ENCODE data around the gene HKDC1.
"Not testable (repeated sequence)": the region's sequence is repeated elsewhere in the genome, so short reads cannot be mapped to it uniquely, and the experiment has no call there.

HKDC1 gene

GRCh38 chr10:69220041-69220451 is at the start of gene HKDC1:
Gene HKDC1 (plus strand): TSS chr10:69220332. CDS start chr10:69220436, 104 bp downstream.
- DNase-seq = no peak

GRCh38 chr10:69172241-69172982 is 47.7 kb upstream of the HKDC1 start:
- DNase-seq = no peak

- not testable (repeated sequence) for DNase-seq
Observed at GRCh38 chr10:69175326-69175725, 44.8 kb upstream of the HKDC1 start.

DNA sequence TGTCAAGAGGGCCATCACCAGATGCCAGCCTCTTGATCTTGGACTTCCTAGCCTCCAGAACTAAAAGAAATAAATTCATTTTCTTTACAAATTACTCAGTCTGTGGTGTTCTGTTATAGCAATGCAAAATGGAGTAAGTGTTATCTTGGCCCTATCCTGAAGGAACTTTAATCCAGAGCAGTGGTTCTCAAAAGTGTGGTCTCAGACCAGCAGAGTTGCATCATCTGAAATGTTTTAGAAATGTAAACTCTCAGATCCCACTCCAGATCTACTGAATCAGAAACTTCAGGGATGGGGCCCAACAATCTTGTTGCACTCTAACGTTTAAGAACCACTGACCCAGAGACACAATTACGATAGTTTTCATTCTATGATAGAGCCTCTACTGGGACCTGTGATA is 43.3 kb upstream of the HKDC1 start:
- no peak for DNase-seq

DNA sequence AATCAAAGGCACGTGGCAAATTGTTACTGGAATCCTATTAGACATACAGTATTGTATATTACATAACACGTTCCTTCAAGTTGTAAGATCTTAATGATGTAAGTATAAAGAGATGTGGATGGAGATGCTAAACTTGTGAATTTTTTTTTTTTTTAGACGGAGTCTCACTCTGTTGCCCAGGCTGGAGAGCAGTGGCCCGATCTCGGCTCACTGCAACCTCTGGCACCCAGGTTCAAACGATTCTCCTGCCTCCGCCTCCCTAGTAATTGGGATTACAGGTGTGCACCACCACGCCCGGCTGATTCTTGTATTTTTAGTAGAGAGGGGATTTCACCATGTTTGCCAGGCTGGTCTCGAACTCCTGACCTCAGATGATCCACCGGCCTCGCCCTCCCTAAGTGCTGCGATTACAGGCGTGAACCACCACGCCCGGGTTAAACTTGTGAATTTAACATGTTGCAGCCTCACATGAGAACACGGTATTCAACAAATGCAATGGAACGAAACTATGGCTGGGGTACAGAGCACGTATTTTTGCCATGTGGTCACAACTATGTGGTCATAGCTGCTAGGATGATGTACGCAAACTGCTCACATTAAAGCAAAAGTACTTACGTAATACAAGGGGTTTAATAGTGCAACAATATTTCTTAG is 40.9 kb upstream of the HKDC1 start:
- peak; percentile 28 for DNase-seq

GRCh38 chr10:69179743-69180524 is 40.2 kb upstream of the HKDC1 start, which contains the start of gene SUPV3L1:
Gene SUPV3L1 (plus strand): TSS chr10:69180234. CDS start chr10:69180292, 58 bp downstream.
- DNase-seq = peak; percentile 90

DNA sequence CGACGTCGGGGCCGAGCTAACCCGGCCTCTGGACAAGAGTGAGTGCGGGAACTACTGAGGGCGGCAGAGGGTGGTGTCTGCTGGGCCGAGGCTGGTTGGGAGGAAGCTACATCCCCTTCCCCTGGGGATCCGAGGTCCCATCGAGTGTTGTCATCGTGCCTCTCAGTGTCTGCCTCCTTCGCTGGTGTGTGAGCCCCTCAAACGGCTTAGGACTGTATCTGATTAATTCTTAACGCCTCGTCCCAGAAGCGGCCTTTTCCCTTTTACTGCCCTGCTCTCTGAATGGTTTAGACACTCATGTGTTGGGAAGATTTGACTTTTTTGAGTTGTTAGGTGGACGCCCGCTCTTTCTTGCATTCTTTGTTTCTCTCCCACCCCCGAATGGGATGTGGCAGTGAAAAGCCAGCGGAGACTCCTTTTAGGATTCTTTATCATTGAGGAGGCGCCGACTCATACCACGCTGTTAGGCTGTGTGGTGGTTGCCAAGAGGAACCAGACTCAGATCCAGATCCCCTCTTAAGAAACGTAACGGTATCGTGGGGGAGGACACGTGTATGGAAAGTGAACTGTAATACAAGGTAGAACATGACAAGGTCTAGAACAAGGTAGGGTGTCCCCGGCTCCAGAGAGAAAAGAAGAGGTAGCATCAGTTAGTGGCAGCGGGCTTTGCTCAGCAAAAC is 39.5 kb upstream of the HKDC1 start:
- DNase-seq = peak; percentile 39

GRCh38 chr10:69181433-69181832 is 38.7 kb upstream of the HKDC1 start:
- no peak for DNase-seq

GRCh38 chr10:69182005-69182404 is 38.1 kb upstream of the HKDC1 start:
- DNase-seq = no peak

- DNase-seq = no peak
Observed at GRCh38 chr10:69186524-69186923, 33.6 kb upstream of the HKDC1 start.

DNA sequence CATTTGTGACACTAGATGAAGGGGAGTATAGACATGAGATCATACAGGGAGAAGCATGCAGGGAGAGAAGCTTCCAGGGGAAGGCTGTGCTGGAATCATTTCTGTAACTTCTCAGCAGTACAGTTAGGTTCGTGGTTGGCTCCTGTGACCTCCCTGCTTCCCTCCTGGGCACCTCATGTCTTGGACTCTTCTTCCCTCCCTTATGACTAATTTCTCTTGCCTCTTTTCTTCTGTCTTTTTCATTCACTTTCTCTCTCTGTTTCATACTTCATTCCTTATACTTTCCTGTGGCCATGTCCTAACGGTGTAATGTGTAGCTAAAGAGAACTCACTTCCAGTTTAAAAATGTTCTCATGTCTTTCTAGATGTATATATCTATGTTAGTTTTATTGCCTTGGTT is 19.1 kb upstream of the HKDC1 start:
- DNase-seq = no peak

- DNase-seq = no peak
Observed at GRCh38 chr10:69202332-69202731, 17.8 kb upstream of the HKDC1 start.

DNA sequence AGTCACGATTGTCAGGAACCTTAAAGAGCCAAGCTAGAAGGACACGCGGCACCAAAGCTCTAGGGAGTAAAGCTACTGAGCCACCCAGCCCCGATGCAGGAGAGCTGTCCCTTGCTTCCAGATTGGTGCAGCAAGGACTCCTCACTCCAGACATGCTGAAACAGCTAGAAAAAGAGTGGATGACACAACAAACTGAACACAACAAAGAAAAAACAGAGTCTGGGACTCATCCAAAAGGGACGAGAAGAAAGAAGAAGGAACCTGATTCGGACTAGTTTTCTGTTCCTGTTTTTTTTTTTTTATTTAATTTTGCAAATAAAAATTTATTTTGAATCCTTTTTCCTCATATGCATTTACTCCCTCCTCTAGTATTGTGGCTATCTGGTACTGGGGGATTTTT is 11.4 kb upstream of the HKDC1 start:
- no peak for DNase-seq

DNA sequence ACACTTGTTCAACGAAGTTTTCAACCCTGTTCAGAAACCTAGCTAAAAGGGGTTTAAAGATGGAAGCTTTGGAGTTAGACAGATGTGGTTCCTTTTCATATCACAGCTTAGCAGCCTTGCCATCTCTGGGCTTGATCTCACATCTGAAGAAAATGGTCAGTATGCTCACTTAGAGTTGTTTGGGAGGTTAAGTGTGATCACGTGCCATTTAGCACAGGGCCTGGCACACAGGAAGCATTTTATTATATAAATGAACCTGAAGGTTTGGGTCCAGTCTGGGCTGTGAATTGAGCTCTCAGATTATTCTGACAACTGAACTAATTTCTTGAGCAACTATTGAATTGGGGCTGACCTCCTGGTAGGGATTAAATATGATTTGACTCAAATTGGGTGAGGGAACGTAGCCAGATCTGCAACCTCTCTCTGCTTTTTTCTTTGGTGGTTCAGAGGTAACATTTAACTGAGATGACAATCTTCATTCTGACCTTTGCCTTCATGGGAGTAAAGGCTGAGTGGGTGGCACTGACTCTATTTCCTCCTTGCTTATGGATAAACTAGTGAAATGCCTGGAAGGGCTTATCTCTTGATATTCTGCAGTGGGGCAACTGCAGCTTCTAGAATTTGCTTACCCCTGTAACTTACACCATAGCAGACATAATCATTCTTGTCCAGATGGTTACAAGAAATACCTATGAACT is 10.2 kb upstream of the HKDC1 start:
- DNase-seq = no peak

DNA sequence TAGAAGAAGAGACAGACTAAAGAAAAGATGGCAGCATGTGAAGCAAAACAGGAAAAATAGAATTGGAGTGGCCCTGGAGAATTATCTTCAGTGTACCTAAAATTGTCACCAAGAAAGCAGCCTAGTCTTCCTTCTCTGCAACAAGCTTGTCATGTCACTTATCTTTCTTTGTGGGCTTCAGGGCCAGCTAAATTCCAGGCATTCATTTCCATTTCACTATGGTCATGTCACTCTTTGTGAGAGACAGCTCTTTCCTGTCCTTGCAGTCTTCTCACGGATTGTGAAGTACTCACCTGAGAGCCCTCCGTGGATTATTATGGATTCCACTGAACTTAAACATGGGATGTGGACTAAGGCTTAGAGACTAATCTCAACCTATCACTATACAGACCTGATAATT is 9.0 kb upstream of the HKDC1 start:
- DNase-seq = no peak

DNA sequence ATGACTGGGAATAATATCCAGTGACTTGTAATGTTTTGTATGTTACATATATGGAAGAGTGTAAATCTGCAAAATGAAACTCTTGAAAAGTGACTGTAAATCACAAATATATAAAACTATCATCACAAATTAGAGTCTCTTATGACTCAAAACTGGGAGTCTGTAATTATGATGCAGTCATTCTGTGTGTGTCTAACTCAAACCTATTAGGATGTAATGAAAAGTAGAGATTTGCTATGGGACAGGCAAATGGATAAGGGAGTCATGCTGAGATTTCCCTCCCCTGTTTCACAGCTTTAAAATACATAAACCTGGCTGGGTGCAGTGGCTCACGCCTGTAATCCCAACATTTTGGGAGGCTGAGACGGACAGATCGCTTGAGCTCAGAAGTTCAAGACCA is 8.6 kb upstream of the HKDC1 start:
- no peak for DNase-seq

DNA sequence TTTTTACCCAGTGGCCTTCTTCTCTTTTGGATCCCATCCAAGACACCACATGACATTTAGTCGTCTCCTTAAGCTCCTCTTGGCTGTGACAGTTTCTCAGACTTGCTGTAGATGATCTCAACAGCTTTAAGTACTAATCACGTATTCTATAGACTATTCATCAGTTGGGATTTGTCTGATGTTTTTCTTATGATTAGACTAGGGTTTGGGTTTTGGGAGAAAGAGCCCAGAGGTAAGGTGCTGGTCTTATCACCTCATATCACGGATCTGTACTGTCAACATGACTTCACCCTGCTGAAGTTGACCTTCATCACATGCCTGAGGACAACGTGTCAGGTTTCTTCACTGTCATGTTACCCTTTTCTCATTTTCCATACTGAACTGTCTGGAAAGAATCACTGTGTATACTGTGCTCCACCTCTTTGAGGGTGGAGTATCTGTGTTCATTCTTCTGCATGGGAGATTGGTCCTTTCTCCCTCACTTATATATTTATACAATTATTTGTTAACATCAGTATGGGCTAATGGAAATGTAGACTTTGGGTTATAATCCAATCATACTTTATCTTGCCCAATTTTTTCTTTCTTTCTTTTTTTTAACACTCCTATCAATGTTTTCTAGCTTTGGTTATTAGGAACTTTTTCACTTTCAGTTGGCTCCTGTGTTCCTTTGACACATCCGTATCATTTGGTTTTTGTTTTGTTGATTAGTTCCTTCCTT is 6.4 kb upstream of the HKDC1 start:
- no peak for DNase-seq

DNA sequence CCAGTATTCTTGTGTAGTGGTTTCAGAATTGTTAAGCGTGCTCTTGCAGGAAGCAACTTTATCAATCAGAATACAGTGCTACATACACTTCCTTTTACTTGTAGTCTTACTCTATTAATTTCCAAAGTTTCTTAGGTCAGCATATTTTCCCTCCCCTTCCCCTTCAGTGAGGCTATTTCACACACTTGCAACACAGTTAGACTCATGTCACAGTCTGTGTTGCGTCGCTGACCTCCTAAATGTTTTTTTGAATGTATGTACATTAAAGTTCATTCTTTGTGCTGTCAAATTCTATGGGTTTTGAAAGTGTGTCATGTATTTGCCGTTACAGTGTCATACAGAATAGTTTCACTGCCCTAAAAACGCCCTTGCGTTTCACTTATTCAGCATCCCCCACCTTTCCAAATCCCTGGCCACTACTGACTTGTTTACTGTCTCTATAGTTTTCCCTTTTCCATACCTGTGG is 5.4 kb upstream of the HKDC1 start:
- no peak for DNase-seq

DNA sequence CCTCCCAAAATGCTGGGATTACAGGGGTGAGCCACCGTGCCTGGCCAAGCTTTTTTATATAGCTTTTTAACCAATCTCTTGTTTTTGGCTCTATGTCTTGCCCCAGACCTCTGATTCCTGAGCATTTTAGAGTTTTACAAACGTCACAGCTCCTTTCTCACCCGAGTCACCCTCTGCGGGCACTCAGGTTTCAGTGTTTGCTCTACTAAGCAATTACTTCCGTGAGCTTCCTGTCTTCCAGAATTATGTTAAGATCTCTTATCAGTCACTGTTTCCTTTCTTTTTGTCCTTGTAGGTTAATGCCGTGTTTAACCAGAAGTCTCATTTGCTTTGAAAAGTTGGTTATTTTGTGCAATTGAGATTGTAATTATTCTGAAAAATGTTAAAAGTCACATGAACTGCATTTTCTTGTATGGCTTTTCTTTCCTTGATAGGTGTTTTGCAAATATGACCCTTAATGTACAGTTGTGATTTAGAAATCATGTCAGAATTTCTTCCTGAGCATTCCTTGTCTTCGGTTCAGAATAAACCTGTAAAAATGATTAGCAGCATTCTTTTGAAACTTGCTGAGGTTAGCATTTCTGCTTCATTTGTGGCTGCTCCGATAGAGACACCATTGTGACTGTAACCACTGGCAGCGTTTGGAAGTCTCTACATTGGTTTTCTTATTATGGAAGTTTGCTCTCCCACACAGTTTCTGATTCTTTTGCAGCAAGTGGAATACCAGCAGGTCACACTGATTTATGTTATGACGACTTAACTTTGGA is 4.5 kb upstream of the HKDC1 start:
- DNase-seq = peak; percentile 43

DNA sequence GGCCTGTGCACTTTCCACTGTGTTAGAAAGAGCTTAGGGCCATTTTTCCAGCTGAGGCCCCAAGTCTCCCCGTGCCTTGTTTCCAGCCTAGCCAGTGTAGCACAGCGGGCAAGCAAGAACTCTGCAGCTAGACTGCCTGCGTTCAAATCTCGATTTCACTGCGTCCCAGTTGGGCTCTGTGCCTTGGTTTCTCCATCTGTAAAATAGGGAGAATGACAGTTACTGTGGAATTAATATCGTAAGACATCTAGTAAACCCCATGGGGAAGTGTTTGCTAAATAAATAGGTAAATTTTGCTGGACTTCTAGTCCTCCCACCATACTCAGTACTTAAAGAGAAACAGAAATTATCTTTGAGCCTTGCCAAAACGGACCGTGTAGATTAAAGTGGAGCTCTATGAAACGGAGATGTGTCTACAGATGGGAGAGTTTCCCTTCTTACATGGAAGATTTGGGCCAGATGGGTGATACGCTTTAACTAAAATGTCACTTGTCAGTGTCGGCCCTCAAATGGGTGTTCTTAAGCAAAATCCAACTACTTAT is 3.5 kb upstream of the HKDC1 start:
- DNase-seq = no peak

All from activated CD4-positive, alpha-beta T cell treated with anti-CD3 and anti-CD28 coated beads for 48 hours (primary cell).